ENCODE measurements around the gene PARVA. TPM values are rescaled to one million over a fixed set of nuclear protein-coding genes. Genes with fewer than 3 reads are reported as not detected.

Gene PARVA
- total RNA-seq, 1 experiment from 2014 or later, result 29.1 TPM

GRCh38 chr11:12482839-12483238 lies 105.5 kb downstream of the PARVA start:
- intact Hi-C loops (cut with micrococcal nuclease; ENCODE audit: unreplicated experiment), result no loop called here
- BruUV-seq (replicated peaks), result no TSS peak
- ChIA-PET POLR2A (no interaction called here), CTCF (no interaction called here)
- in situ Hi-C loops (cut with HindIII; ENCODE audit: low pct_unique_long_range_greater_than_20kb, low sequenced_read_pairs), result no loop called here
- Histone ChIP-seq H3K4me1 (ENCODE audit: control insufficient read depth, insufficient read depth, low read length) (no peaks in the 10 kb centered on the region), H3K27me3 (ENCODE audit: control insufficient read depth, insufficient read depth, low read length) (no peaks in the 10 kb centered on the region), H3K4me3 (ENCODE audit: low read depth in 2 of 2, low read length in 2 of 2) (no peak overlapping the region), H3K27ac (ENCODE audit: low read length) (no peak overlapping the region), H3K36me3 (ENCODE audit: control insufficient read depth, insufficient read depth, low read length) (no peaks in the 10 kb centered on the region), H3K9me3 (ENCODE audit: control insufficient read depth, insufficient read depth, low read depth, low read length) (no peaks in the 10 kb centered on the region)
- no peak for TF ChIP-seq SIN3A (IDR thresholded peaks at IDR 0.05; ENCODE audit: borderline replicate concordance, insufficient read depth, low read depth, low read length)
- TF ChIP-seq, protein P1, sequence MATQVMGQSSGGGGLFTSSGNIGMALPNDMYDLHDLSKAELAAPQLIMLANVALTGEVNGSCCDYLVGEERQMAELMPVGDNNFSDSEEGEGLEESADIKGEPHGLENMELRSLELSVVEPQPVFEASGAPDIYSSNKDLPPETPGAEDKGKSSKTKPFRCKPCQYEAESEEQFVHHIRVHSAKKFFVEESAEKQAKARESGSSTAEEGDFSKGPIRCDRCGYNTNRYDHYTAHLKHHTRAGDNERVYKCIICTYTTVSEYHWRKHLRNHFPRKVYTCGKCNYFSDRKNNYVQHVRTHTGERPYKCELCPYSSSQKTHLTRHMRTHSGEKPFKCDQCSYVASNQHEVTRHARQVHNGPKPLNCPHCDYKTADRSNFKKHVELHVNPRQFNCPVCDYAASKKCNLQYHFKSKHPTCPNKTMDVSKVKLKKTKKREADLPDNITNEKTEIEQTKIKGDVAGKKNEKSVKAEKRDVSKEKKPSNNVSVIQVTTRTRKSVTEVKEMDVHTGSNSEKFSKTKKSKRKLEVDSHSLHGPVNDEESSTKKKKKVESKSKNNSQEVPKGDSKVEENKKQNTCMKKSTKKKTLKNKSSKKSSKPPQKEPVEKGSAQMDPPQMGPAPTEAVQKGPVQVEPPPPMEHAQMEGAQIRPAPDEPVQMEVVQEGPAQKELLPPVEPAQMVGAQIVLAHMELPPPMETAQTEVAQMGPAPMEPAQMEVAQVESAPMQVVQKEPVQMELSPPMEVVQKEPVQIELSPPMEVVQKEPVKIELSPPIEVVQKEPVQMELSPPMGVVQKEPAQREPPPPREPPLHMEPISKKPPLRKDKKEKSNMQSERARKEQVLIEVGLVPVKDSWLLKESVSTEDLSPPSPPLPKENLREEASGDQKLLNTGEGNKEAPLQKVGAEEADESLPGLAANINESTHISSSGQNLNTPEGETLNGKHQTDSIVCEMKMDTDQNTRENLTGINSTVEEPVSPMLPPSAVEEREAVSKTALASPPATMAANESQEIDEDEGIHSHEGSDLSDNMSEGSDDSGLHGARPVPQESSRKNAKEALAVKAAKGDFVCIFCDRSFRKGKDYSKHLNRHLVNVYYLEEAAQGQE (IDR thresholded peaks at IDR 0.05; ENCODE audit: insufficient read depth in 1 of 2, low read depth in 2 of 2, low read length in 1 of 2), result no peak
- ATAC-seq, result no peak
- no peak for DNase-seq (ENCODE audit: low read depth, low spot score)

DNA sequence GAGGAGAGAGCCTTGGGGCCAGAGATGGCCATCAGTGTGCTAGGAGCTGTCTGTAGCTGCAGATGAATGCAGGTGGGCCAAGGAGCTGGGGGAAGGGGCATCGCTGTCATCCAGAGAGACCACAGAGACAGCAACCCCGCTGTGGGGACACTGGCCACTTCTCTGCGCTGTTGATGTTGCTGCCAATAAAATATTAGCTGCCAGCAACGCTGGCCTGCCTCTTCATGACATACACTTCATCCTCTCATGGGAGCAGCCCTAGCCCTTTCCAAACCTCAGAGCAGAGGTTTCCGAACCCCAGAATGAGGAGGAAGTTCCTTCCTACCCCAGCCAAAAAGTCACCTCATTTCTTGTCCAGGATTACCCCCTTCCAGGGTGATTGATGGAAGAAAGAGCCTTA lies 106.2 kb downstream of the PARVA start:
- ChIA-PET CTCF (no interaction called here), POLR2A (no interaction called here)
- DNase-seq (ENCODE audit: low read depth, low spot score) (no peak), ATAC-seq (no peak)
- BruUV-seq (replicated peaks), result no TSS peak
- no peak overlapping the region for H3K27ac ChIP-seq (ENCODE audit: low read length)
- no peaks in the 10 kb centered on the region for H3K4me1 ChIP-seq (ENCODE audit: control insufficient read depth, insufficient read depth, low read length)
- intact Hi-C loops (cut with micrococcal nuclease; ENCODE audit: unreplicated experiment) (no loop called here), in situ Hi-C loops (cut with HindIII; ENCODE audit: low pct_unique_long_range_greater_than_20kb, low sequenced_read_pairs) (no loop called here)
- no peaks in the 10 kb centered on the region for H3K36me3 ChIP-seq (ENCODE audit: control insufficient read depth, insufficient read depth, low read length)
- no peak for TF ChIP-seq CTCF (IDR thresholded peaks at IDR 0.05)
- TF ChIP-seq, protein P1 (IDR thresholded peaks at IDR 0.05; ENCODE audit: insufficient read depth in 1 of 2, low read depth in 2 of 2, low read length in 1 of 2), result no peak
- TF ChIP-seq SIN3A (IDR thresholded peaks at IDR 0.05; ENCODE audit: borderline replicate concordance, insufficient read depth, low read depth, low read length), result no peak
- no peak for TF ChIP-seq POLR2AphosphoS5 (IDR thresholded peaks at IDR 0.05; ENCODE audit: low read depth, low read length)
- TF ChIP-seq TCF7L2 (IDR thresholded peaks at IDR 0.05; ENCODE audit: low read depth, low read length), result no peak
- no peaks in the 10 kb centered on the region for H3K27me3 ChIP-seq (ENCODE audit: control insufficient read depth, insufficient read depth, low read length)
- no peaks in the 10 kb centered on the region; the same call in 1 of the 2 replicates for H3K9me3 ChIP-seq (ENCODE audit: control insufficient read depth, insufficient read depth, low read depth, low read length)
- no peak overlapping the region for H3K4me3 ChIP-seq (ENCODE audit: low read depth in 2 of 2, low read length in 2 of 2)

Measured in Panc1 (cell line).